AG08395 (cell line): ENCODE data around the gene WSCD2.
"Not testable (repeated sequence)": the region's sequence is repeated elsewhere in the genome, so short reads cannot be mapped to it uniquely, and the experiment has no call there.

Experiments
- DNase-seq: peaks from one replicate; pipeline ENCODE4 v3.0.0; 2012; ENCODE audit warnings: mixed read lengths, low spot score

The WSCD2 gene

DNA sequence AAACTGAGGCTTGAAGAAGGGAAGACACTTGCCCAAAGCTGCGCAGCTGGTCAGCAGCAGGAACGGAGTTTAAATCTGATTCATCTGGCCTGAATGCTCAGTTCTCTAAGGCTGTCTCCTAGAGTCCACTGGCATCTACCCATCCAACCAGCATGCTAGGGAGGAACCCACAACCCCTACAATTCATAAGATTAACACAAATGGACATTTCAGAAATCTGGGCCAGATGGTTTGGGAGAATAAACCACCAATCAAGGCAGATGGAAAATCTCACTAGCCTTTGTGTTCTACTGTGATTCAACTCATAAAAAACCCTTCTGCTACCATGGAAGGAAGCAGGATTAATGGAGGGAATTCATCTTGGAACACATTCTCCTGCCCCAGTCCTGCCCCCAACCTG, 67.8 kb downstream of the WSCD2 start:
- DNase-seq = no peak

DNA sequence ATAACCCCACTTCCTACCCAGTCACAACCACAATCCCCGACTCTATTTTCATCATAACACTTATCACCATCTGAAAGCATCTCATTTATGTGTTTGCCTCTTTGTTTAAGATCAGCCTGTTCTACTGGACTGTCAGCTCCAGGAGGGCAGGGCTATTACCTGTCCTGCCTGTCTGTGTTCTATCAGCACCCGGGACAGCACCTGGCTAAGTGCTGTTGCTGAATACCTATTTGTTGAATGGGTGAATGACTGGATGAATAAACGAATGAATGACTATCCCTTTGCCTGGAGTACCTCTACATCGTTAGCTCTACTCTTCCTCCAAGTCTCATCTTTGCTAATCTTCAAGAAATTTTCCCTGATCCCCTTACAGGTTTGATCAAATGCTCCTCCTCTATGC, 69.0 kb downstream of the WSCD2 start:
- no peak for DNase-seq

DNA sequence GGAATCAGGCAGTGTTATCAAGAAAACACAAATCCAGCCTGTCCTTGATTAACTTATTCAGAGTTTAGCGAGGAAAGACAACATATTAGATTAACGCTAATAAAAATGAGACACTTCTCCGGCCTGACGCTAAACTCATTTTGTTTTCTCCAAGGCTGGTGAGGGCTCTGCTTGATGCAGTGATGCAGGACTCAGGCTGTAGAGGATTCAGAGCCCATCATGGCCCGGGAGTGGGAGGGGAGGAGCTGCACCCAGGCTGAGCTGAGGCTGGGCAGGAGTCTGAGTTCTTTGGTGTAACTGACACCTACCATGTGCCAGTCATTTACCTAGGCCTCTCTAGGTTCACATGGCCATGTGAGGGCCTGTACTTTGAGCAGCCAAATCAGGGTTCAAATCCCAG, 70.0 kb downstream of the WSCD2 start:
- DNase-seq = no peak

DNA sequence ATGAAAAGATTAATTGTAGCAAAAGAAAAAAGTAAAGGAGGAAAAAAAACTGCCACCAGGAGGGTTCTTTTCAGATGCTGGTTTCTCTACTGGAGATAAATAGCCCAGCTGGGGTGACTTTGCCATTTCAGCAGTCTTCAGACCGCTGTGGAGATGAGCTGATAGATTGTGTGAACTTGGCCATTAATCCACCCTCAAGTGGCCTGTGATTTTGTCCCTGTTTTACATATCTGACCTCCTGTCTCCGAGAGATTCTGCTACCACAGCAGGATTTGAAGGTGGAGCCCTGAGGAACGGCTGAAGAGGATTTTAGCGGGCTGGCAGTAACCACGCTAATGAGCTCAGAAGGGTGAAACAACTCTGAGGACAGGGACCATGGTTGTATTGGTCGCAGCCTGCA, 72.7 kb downstream of the WSCD2 start:
- DNase-seq = no peak

DNA sequence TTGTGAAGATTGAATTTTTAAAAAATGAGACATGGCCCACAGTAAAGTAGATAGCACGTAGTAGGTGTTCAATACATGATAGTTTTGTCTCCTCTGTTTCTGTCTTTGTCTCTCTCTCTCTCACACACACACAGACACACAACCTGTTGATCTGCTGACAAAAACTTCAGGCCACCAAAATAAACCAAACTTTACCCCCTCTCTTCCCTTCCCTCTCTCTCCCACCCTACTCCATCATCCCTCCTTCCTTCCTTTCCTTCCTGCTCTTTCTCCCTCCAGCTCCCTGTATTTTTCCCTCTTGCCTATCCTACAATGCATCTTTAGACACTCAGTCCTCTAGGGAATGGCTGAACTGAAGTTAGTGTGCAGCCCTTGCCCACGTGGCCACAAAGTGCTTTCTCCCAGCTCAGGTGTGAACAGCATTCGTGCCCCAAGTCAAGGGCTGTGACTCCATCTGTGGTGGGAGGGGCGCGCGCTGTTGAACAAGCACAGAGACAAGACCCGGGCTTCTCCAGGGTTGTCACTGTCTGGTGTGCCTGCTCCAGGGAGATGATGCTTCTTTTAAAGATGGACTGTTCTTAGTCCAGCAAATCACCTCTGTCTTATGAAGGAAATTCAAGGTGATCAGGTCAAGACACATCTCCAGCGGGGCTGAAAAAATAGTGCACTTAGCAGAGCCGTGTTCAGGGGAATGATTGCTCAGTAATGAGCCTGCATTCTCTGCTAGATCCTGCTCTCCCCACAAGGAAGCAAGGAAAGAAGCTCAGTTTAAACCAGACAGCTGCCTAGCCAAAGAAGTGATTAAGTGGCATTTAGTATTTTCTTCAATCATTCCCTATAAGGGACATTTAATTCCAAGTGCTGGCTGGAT, 75.3 kb downstream of the WSCD2 start:
- DNase-seq = no peak

DNA sequence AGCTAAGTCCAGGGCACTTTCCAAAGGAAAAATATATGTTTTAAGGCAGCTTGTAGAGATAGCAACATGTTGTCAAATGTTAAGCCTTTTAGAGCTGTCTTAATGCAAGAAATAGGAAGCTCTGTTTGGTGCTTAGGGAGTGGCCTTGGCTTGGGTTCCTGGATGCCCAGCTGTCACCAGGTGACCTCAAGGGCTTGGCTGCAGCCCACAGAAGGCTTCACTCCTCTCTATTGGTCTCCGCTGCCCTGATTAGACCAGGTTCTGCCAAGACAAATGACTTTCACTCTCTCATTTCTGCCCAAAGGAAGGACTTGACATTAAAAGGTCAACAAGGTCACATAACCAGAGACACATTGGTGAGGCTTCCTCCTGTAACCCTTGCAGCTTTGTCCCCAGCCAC, 76.8 kb downstream of the WSCD2 start:
- DNase-seq = no peak

DNA sequence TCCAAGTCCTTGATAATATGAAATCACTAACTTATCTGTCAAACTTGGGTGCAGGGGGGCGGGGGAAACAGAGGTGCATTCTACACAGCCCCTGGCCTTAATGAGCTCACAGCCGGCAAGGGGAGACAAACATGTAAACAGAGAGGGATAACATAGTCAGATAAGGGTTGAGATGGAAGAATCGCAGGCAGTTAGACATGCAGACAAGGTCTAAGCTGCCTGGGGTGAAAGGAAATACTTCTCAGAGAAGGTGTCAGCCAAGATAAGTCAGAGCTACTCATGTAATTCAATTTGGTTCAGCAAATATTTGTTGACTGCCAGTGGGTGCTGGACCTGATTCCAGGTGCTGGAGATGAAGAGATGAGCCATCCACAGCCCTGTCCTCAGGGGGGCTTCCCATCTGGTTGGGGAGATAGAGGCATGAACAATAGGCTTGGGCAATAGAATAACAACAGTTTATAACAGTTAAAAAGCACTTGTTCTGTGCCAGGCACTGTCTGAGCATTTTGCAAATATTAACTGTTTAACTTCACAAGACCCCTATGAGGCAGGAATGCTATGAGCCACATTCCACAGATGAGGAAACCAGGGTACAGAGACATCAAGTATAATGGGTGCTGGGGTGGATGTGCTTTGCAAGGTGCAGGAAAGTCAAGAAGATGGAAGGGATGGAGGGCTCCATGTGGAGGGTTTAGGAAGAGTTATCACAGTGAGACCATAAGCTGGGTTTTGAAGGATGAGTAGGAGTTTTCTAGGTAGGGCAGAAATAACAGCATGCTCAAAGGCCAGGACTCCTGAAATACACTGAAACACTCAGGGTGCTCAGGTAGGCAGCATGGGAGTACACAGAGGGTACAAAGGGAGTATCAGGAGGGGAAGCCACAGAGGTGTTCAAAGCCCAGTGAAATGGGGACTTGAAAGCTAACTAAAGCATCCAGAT, 79.0 kb downstream of the WSCD2 start:
- no peak for DNase-seq

DNA sequence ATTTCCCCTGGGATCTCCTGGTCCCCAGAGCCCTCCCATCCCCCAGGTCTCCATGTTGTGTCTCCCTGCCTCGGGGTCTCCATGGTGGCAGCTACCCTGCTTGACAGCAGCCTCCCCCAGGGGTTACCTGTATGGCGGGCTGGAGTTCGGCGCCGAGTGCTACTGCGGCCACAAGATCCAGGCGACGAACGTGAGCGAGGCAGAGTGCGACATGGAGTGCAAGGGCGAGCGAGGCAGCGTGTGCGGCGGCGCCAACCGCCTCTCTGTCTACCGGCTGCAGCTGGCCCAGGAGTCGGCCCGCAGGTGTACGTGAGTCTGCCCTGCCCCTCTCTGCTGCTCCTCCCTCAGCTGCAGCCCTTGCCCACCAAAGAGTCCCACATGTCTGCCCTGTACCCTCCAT, 80.9 kb downstream of the WSCD2 start:
- no peak for DNase-seq

DNA sequence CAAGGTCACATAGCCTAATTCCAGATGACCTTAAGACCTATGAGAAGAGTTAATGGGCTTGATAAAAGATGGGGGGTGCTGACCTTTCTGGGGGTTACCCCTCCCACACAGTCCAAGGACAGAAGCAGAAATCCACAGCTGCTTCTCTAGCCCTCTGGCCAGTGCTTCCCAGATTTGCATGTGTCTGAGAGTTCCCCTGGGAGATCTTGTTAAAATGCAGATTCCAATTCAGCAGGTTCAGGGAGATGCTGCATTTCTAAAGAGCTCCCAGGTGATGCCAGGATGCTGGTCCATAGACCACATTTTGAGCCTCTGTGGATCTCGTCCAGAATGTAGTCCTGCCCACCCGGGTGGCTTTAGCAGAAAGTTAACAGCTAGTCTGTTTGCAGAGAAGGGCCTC, 82.1 kb downstream of the WSCD2 start:
- DNase-seq = no peak

DNA sequence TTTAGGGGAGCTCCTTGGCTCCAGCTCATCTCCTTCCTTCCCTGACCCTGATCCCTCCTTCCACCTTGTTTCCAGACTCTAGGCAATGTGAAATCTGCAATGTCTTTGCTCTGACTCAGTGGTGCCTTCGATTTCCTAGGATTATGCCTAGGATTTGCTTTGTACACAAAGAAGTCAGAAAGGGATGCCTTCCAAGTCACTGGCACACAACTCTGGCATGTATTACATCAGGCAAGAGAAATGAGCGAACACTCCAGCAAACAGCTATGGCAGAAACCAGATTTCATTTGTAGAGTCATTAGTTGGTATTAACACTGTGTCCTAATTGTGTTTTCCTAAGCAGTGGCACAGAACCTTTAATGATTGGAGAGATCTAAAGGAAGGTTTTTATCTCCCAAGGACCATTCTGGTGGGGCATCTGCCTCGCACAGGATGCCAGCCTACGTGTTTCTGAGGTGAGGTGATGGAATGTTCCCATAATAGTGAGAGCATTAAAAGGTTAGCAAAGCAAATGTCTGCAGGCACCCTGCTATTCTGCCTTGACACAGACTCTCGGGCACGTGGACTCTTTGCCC, 84.9 kb downstream of the WSCD2 start:
- DNase-seq = no peak

DNA sequence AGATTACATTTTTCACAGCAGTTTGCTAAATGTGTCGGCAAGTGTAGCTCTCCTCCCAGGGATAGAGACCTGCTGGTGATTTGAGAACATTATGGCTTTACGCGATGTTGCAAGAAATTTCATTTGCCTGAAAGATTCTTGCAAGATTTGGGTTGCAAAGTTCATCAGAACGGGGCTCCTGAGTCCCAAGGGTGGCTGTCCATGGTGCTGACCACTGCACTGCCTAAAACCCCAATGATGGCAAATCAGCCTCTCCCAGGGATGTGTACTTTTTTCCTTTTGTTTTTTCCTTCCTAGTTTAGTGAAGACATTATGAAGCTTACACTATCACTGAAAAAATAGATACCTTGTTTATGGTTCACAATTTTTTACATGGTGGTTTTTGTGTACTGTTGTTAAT, 85.4 kb downstream of the WSCD2 start:
- DNase-seq = peak; percentile 57

DNA sequence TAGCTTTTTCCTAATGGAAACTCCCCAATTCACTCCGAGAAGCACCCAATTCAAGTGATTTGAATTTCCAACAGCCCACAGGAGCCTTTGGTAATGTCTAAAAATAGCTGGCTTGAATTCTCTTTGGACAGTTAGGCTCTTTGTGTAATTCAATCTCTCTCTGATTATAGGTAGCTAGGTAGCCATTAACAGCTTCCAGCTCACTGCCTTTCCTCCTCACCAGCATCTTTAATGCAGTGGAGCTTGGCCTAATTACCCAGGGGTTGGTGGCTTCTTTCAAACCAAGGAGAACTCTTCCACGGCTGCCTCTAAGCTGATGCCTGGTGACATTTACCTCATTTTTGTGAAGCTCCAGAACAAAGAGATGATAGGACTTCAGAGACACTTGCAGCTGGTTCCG, 86.4 kb downstream of the WSCD2 start:
- DNase-seq = no peak

DNA sequence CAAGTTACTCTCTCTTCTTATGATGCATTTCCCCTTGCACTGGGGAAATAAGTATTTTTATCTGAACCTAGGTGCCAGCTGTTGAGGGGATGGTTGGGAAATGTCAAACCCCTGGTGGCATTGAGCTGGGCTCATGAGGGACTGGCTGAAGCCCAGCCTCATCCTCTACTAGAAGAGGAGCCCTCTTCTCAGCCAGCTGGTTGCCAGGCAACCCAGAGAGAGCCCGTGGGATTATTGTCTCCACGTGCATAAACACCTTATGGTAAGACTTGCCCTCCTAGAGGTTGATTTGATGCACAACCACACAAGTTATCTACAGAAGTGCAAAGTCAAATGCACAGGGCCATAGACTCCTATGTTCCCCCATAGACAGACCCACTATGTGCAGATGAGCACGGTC, 89.8 kb downstream of the WSCD2 start:
- DNase-seq = no peak

DNA sequence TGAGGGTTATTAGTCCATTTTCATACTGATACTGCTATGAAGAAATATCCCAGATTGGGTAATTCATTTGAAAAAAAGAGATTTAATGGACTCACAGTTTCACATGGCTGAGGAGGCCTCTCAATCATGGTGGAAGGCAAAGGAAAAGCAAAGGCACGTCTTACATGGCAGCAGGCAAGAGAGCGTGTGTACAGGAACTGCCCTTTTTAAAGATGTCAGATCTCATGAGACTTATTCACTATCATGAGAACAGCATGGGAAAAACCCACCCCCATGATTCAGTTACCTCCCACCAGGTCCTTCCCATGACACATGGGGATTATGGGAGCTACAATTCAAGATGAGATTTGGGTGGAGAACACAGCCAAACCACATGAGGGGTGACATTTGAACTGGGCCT, 96.0 kb downstream of the WSCD2 start:
- not testable (repeated sequence) for DNase-seq

DNA sequence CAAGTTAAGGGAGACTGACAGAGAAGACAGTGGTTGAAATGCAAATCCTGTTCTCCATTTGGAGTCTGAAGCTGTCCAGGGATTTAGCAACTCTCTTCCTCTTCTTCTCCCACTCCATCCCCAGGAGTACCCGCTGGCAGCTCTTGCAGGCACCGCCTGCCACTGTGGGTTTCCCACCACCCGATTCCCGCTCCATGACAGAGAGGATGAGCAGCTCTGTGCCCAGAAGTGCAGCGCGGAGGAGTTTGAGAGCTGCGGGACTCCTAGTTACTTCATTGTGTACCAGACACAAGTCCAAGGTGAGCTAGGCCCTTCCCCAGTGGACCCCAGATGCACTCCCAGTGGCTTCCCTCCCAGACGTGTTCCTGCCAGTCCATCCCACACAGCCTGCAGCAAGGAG, 97.8 kb downstream of the WSCD2 start:
- DNase-seq = no peak

DNA sequence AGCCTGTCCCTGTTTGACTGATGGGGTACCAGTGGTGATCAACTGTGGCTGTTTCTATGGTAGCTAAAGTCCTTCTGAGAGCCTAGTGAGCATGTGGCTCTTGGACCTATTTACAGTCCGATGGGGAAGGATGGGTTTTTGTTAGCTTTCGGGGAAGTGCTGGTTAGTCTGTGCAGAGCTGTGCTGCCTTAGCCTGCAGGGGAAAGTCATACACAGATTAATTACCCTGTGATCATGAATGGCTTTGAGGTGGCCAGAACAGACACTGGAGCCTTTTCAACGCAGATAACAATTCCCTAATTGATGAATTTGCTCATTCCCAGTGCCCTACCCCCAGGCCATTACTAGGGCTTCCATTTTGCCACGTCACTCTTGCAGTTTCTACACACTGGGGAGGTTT, 99.7 kb downstream of the WSCD2 start:
- DNase-seq = no peak

DNA sequence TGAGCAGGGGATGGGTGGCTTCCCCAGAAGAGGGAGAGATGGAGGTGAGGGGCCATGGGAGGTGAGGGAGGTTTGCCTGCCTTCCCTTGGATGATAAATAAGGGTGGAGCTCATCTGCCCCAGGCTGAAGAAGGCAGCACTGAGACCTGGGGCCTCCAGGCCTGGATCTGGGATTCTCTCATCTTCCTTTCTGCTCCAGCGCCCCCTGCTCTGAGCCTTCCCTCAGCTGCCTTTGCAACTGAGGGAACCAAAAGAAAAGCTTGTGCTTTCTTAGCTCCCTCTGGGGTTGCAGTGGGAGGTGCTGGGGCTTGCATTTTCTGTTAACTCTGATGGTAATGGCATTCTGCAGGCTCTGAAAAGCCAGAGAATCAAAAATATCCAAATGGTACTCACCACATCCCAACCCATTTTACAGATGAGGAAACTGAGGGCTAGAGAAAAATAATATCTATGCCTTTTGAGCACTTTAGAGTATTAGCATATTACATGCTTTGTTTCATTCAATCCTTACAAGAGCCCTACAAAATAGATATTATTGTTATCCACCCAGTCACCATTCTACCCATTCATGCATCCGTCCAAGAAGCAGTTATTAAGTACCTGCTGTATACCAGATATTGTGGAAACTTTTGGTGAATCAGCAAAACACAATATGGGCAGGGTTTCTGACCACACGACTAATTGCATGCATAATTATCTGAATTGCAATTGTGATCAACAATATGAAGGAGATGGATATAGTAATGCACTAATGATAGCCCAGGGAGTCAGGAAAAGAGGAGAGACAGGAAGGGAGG, 102.2 kb downstream of the WSCD2 start:
- no peak for DNase-seq

DNA sequence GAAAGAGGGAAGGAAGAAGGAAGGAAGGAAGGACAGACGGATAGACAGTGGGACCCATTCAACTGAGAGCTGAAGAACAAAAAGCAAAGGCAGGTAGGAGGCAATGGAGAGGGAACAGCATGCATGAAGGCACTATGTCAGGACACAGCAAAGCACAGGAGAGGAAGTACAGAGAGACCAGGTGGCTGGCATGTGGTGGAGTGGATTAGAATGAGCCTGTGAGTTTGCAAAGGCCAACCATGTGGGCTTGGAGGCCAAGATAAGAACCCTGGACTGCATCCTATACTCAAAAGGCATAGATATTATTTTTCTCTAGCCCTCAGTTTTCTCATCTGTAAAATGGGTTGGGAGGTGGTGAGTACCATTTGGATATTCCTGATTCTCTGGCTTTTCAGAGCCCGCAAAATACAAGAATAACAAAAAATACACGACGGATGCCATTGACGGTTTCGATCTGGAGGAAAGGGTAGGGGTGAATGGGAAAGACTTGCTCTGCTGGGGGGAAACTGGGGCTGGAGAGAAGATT, 102.9 kb downstream of the WSCD2 start:
- DNase-seq = no peak

DNA sequence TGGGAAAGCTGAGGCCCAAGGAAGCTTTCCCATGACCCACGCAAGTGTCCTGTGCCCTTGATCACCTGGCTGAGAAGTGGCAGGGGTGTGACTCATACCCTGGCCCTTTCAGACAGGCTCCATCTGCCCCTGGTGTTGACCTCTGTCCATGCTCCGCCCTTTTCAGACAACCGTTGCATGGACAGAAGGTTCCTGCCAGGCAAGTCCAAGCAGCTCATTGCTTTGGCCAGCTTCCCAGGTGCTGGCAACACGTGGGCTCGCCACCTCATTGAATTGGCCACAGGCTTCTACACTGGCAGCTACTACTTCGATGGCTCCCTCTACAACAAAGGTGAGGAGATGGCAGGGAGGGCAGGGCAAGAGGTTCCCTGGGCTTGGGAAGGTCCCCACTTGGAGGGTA, 103.5 kb downstream of the WSCD2 start:
- no peak for DNase-seq

DNA sequence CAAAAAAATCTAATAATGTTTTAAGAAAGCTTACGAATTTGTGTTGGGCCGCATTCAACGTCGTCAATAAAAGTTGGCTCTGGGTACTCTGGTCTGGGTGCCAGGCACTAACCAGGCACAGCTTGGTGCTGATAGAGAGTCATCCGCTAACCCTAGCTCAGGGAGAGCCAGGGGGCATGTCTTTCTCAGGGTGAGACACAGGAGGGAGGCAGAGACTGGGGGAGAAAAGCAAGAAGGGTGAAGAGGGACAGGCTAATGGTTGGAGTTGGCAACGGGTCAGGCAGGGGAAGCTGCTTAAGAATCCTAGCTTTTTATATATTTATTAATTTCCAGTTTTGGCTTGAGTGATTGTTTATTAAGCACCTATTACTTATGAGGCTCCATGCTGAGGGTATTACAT, 105.1 kb downstream of the WSCD2 start:
- peak; percentile 15 for DNase-seq

DNA sequence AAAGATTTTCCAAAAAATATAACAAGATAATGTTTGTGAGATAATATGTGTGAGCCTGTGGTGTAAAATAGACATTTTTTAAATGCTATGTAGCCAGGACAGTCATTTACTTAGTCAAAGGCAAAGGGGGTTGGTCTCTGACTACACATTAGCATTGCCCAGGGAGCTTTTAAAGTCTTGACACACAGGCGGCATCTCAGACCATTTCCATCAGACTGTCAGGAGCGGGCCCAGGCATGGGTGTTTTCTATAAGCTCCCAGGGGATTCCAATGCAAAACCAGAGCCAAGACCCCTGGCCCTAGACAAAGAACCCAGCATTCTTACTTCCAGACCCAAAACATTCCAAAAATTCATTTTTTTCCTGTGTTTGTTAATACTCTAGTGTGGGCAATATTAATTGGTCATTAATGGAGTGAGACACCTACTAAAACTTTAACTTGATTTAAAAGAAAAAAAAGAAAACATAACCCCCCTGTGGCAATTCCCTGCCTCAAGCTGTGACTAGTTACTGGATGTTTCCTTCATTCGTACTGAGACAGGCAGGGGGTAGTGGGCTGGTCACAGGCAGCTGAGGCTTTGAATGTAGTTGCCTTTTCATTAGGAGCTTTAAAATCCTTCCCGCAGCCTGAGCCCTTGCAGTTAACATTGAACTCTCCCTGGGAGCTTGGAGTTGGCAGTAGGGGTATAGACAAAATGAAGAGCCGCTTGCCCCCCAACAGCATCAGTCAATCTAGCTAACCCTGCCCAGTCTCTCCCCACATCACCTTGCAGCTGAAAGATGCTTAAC, 106.3 kb downstream of the WSCD2 start:
- no peak for DNase-seq
